GM12872 (cell line): ENCODE measurements around the gene FA2H.

ENCODE experiments used
- CTCF ChIP-seq: IDR thresholded peaks from 3 replicates; pipeline ENCODE4 v1.5.1; 2011; ENCODE audit warnings: low read depth, mild to moderate bottlenecking, low read length, moderate library complexity; ENCODE audit not compliant: insufficient read depth

The FA2H gene

GRCh38 chr16:74795104-74795503 lies 20.5 kb upstream of the FA2H start:
- TF ChIP-seq CTCF: no peak

GRCh38 chr16:74794668-74795067 lies 20.0 kb upstream of the FA2H start:
- TF ChIP-seq CTCF: no peak

GRCh38 chr16:74793571-74793970 lies 19.0 kb upstream of the FA2H start:
- no peak for TF ChIP-seq CTCF

GRCh38 chr16:74792225-74792624 lies 17.6 kb upstream of the FA2H start:
- TF ChIP-seq CTCF: no peak

- TF ChIP-seq CTCF: no peak
Measured at GRCh38 chr16:74788108-74788507, 13.5 kb upstream of the FA2H start.

GRCh38 chr16:74785031-74785430 lies 10.4 kb upstream of the FA2H start:
- no peak for TF ChIP-seq CTCF

- no peak for TF ChIP-seq CTCF
Measured at GRCh38 chr16:74778646-74779045, 4.0 kb upstream of the FA2H start.

- no peak for TF ChIP-seq CTCF
Measured at GRCh38 chr16:74776926-74777325, 2.3 kb upstream of the FA2H start.
